SK-N-SH treated with all-trans-retinoic acid at 6 μM for 48 hours (cell line): Measurements from ENCODE around the gene DHX16.

Experiments used
- ATAC-seq: fragments of 200-7000 bp; cut with Tn5 transposase; 3 replicates; pipeline ENCODE4 v1.9.1; 2020; ENCODE audit warnings: mild to moderate bottlenecking, moderate library complexity
- ARNTL ChIP-seq: fragments of 450-650 bp; formaldehyde crosslinking; IDR thresholded peaks from 2 replicates; pipeline ENCODE4 v1.5.0; 2020; ENCODE audit warnings: low read depth, mild to moderate bottlenecking, moderate library complexity, borderline replicate concordance
- BACH2 ChIP-seq: fragments of 250-450 bp; sonication (Bioruptor Pico); IDR thresholded peaks from 2 replicates; pipeline ENCODE4 v1.9.0; 2021; ENCODE audit warnings: mild to moderate bottlenecking, borderline replicate concordance
- GLIS3 ChIP-seq: fragments of 250-450 bp; sonication (Bioruptor Pico); IDR thresholded peaks from 2 replicates; pipeline ENCODE4 v1.5.0; 2020; ENCODE audit warnings: mild to moderate bottlenecking, moderate library complexity
- ISL1 ChIP-seq: fragments of 250-450 bp; sonication (Bioruptor Pico); IDR thresholded peaks from 2 replicates; pipeline ENCODE4 v2.1.2; 2022; ENCODE audit warnings: mild to moderate bottlenecking, moderate library complexity
- OSR1 ChIP-seq: fragments of 250-450 bp; sonication (Bioruptor Pico); IDR thresholded peaks from 2 replicates; pipeline ENCODE4 v1.8.0; 2022; ENCODE audit warnings: moderate library complexity, mild to moderate bottlenecking, inconsistent platforms
- RARB ChIP-seq: fragments of 250-450 bp; sonication (Bioruptor Pico); IDR thresholded peaks from 2 replicates; pipeline ENCODE4 v1.8.0; 2021; ENCODE audit warnings: mild to moderate bottlenecking, moderate library complexity
- TCF4 ChIP-seq: fragments of 250-450 bp; sonication (Bioruptor Pico); IDR thresholded peaks from 2 replicates; pipeline ENCODE4 v1.8.0; 2021; ENCODE audit warnings: mild to moderate bottlenecking, moderate library complexity, borderline replicate concordance
- ZC3H10 ChIP-seq: fragments of 250-450 bp; sonication (Bioruptor Pico); IDR thresholded peaks from 2 replicates; pipeline ENCODE4 v1.5.1; 2021; ENCODE audit warnings: mild to moderate bottlenecking, moderate library complexity
- ZFP3 ChIP-seq: fragments of 250-450 bp; sonication (Bioruptor Pico); IDR thresholded peaks from 2 replicates; pipeline ENCODE4 v1.5.0; 2020; ENCODE audit warnings: mild to moderate bottlenecking, moderate library complexity
- ZFP30 ChIP-seq: fragments of 450-650 bp; formaldehyde crosslinking; IDR thresholded peaks from 2 replicates; pipeline ENCODE4 v1.5.0; 2022; ENCODE audit warnings: mild to moderate bottlenecking, moderate library complexity
- ZNF565 ChIP-seq: fragments of 450-650 bp; formaldehyde crosslinking; conservative IDR thresholded peaks from 2 replicates; pipeline ENCODE4 v1.5.0; 2020; ENCODE audit warnings: low read depth, mild to moderate bottlenecking, moderate library complexity
- ZNF70 ChIP-seq: fragments of 450-650 bp; formaldehyde crosslinking; IDR thresholded peaks from 2 replicates; pipeline ENCODE4 v1.5.0; 2020; ENCODE audit warnings: mild to moderate bottlenecking, moderate library complexity
- TF ChIP-seq, protein P1 (sequence below): fragments of 250-450 bp; sonication (Bioruptor Pico); IDR thresholded peaks from 2 replicates; pipeline ENCODE4 v1.5.1; 2020; ENCODE audit warnings: low read depth, mild to moderate bottlenecking, moderate library complexity
- TF ChIP-seq, protein P2 (sequence below): fragments of 250-450 bp; sonication (Bioruptor Pico); IDR thresholded peaks from 2 replicates; pipeline ENCODE4 v1.8.0; 2021; ENCODE audit warnings: low read depth, mild to moderate bottlenecking, moderate library complexity, borderline replicate concordance
- TF ChIP-seq, protein P3 (sequence below): fragments of 250-450 bp; sonication (Bioruptor Pico); IDR thresholded peaks from 2 replicates; pipeline ENCODE4 v1.8.0; 2020; ENCODE audit warnings: mild to moderate bottlenecking, moderate library complexity, borderline replicate concordance
- TF ChIP-seq, protein P4 (sequence below): fragments of 250-450 bp; sonication (Bioruptor Pico); IDR thresholded peaks from 2 replicates; pipeline ENCODE4 v1.5.1; 2021; ENCODE audit warnings: mild to moderate bottlenecking, moderate library complexity
- TF ChIP-seq, protein P5 (sequence below): fragments of 250-450 bp; sonication (Bioruptor Pico); IDR thresholded peaks from 2 replicates; pipeline ENCODE4 v1.5.0; 2020; ENCODE audit warnings: mild to moderate bottlenecking, moderate library complexity

Gene DHX16

DNA sequence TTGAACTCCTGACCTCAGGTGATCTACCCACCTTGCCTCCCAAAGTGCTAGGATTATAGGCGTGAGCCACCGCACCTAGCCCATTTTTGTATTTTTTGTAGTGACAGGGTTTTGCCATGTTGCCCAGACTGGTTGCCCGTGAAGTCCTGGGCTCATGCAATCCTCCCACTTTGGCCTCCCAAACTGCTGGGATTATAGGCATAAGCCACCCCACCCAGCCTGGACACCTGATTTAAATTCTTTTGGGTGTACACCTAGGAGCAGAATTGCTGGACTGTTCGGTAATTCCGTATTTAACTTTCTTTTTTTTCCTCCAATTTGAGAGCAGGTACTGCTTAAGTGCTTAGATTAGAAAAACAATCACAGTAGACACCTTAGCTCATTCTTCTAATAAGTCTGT, 23.6 kb upstream of the DHX16 start:
- TF ChIP-seq BACH2 (CRISPR knock-in tag) (no peak), ZNF70 (no peak), ZNF565 (no peak), OSR1 (no peak), GLIS3 (CRISPR knock-in tag) (no peak)
- TF ChIP-seq, protein P1, sequence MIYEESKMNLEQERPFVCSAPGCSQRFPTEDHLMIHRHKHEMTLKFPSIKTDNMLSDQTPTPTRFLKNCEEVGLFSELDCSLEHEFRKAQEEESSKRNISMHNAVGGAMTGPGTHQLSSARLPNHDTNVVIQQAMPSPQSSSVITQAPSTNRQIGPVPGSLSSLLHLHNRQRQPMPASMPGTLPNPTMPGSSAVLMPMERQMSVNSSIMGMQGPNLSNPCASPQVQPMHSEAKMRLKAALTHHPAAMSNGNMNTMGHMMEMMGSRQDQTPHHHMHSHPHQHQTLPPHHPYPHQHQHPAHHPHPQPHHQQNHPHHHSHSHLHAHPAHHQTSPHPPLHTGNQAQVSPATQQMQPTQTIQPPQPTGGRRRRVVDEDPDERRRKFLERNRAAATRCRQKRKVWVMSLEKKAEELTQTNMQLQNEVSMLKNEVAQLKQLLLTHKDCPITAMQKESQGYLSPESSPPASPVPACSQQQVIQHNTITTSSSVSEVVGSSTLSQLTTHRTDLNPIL (CRISPR knock-in tag), result no peak
- TF ChIP-seq, protein P2, sequence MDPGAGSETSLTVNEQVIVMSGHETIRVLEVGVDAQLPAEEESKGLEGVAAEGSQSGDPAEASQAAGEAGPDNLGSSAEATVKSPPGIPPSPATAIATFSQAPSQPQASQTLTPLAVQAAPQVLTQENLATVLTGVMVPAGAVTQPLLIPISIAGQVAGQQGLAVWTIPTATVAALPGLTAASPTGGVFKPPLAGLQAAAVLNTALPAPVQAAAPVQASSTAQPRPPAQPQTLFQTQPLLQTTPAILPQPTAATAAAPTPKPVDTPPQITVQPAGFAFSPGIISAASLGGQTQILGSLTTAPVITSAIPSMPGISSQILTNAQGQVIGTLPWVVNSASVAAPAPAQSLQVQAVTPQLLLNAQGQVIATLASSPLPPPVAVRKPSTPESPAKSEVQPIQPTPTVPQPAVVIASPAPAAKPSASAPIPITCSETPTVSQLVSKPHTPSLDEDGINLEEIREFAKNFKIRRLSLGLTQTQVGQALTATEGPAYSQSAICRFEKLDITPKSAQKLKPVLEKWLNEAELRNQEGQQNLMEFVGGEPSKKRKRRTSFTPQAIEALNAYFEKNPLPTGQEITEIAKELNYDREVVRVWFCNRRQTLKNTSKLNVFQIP (CRISPR knock-in tag), result no peak
- TF ChIP-seq, protein P3, sequence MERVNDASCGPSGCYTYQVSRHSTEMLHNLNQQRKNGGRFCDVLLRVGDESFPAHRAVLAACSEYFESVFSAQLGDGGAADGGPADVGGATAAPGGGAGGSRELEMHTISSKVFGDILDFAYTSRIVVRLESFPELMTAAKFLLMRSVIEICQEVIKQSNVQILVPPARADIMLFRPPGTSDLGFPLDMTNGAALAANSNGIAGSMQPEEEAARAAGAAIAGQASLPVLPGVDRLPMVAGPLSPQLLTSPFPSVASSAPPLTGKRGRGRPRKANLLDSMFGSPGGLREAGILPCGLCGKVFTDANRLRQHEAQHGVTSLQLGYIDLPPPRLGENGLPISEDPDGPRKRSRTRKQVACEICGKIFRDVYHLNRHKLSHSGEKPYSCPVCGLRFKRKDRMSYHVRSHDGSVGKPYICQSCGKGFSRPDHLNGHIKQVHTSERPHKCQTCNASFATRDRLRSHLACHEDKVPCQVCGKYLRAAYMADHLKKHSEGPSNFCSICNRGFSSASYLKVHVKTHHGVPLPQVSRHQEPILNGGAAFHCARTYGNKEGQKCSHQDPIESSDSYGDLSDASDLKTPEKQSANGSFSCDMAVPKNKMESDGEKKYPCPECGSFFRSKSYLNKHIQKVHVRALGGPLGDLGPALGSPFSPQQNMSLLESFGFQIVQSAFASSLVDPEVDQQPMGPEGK (CRISPR knock-in tag), result no peak
- TF ChIP-seq, protein P4, sequence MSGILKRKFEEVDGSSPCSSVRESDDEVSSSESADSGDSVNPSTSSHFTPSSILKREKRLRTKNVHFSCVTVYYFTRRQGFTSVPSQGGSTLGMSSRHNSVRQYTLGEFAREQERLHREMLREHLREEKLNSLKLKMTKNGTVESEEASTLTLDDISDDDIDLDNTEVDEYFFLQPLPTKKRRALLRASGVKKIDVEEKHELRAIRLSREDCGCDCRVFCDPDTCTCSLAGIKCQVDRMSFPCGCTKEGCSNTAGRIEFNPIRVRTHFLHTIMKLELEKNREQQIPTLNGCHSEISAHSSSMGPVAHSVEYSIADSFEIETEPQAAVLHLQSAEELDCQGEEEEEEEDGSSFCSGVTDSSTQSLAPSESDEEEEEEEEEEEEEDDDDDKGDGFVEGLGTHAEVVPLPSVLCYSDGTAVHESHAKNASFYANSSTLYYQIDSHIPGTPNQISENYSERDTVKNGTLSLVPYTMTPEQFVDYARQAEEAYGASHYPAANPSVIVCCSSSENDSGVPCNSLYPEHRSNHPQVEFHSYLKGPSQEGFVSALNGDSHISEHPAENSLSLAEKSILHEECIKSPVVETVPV (CRISPR knock-in tag), result no peak
- ATAC-seq, result no peak

DNA sequence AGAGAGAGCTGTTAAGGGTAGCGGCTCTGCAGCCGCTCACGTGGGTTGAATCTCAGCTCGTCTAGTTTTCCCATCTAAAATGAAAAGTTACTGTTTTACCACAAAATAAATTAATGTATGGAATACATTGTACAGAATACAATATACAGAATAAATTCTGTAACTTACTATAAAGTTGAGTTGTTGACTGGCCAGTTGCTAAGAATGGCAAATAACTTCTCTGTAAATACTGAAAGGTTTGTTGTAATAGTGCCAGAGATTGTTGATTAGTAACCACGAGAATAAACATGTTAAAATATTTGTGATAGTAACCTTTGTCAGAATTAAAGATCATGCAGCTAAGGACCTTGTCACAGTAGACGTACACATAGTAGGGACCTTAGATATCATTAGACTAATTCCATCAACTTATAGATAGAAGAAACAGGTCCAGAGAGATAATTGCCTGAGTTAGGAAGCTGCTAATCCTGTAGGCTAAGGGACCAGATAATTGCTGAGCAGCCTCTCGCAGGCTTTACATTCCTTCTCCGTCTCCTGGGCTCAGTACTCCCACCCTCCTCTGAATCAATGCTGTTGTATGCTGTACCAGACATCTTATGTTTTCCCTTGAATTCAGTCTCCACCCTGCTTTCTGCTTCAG, 18.5 kb upstream of the DHX16 start:
- TF ChIP-seq ISL1, result no peak
- no peak for TF ChIP-seq ARNTL
- no peak for TF ChIP-seq ZC3H10 (CRISPR knock-in tag)
- TF ChIP-seq, protein P4 (CRISPR knock-in tag), result no peak
- no peak for TF ChIP-seq ZNF565
- no peak for TF ChIP-seq OSR1
- no peak for TF ChIP-seq ZNF70
- TF ChIP-seq RARB (CRISPR knock-in tag), result no peak
- TF ChIP-seq, protein P3 (CRISPR knock-in tag), result no peak
- no peak for TF ChIP-seq GLIS3 (CRISPR knock-in tag)
- TF ChIP-seq, all 23 proteins: peak for 0
- ATAC-seq, result no peak

DNA sequence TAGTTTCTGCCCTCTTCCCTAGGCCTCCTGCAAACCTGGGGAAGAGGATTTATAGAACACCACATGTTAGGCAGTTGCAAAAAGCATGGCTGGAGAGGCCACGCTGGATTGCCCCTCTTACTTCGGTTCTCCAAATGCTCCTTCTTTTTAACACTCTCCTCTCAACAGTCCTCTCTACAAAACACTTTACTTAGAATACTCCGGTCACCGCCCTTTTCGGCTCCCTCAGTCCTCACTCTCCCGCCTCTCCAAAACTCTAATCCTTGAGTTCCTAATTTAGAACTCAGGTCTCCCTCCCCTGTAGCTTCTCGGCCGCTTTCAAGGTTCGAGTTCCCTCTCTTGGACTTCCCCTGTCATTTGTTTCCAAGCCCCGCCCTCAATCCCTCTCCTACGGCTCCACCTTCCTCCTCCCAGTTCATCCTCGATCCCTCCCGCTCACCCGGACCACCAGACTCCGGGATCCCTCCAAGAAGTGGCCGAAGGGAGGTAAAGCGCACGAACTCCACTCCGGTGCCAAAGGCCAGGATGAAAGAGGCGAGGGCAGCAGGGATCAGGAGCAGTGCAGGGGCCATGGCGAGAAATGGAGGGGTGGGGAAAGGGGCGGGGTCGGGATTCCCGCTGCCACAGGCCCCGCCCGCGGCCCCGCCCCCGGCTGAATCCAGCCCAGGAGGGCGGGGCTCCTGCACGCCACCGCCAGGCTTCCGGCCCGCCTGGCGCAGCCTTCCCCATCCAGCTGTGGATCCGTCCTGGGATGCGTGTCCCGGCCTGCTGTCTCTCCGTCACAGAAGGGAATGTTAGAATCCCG, 17.8 kb upstream of the DHX16 start, which contains the start of gene NRM:
Gene NRM, minus strand, starts transcription at position 582 of the 805 bp plus-strand sequence. Its CDS starts 10 bp downstream, at position 572.
- TF ChIP-seq, protein P5, sequence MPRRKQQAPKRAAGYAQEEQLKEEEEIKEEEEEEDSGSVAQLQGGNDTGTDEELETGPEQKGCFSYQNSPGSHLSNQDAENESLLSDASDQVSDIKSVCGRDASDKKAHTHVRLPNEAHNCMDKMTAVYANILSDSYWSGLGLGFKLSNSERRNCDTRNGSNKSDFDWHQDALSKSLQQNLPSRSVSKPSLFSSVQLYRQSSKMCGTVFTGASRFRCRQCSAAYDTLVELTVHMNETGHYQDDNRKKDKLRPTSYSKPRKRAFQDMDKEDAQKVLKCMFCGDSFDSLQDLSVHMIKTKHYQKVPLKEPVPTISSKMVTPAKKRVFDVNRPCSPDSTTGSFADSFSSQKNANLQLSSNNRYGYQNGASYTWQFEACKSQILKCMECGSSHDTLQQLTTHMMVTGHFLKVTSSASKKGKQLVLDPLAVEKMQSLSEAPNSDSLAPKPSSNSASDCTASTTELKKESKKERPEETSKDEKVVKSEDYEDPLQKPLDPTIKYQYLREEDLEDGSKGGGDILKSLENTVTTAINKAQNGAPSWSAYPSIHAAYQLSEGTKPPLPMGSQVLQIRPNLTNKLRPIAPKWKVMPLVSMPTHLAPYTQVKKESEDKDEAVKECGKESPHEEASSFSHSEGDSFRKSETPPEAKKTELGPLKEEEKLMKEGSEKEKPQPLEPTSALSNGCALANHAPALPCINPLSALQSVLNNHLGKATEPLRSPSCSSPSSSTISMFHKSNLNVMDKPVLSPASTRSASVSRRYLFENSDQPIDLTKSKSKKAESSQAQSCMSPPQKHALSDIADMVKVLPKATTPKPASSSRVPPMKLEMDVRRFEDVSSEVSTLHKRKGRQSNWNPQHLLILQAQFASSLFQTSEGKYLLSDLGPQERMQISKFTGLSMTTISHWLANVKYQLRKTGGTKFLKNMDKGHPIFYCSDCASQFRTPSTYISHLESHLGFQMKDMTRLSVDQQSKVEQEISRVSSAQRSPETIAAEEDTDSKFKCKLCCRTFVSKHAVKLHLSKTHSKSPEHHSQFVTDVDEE (CRISPR knock-in tag), result no peak
- TF ChIP-seq TCF4 (CRISPR knock-in tag) (no peak), ZC3H10 (CRISPR knock-in tag) (no peak), ZFP30 (CRISPR knock-in tag) (no peak), ARNTL (no peak), ZFP3 (CRISPR knock-in tag) (peak; percentile 86; the same call in 1 of the 2 replicates)
- peak; percentile 60 for ATAC-seq
